ENCODE results near the gene GPS2. TPM values are rescaled to one million over a fixed set of nuclear protein-coding genes. Genes with fewer than 3 reads are reported as not detected.

GPS2 gene
- total RNA-seq, 1 donor, result 69.1 TPM

GRCh38 chr17:7355573-7355972 lies 40.4 kb upstream of the GPS2 start:
- no peak overlapping the region for H3K4me3 ChIP-seq (ENCODE audit: low read depth, low read length)
- DNase-seq (ENCODE audit: low read depth), result no peak
- no peak for TF ChIP-seq CTCF (IDR thresholded peaks at IDR 0.05; ENCODE audit: insufficient read depth, low read length)

- peak; percentile 37 for DNase-seq (ENCODE audit: low read depth)
- TF ChIP-seq CTCF (IDR thresholded peaks at IDR 0.05; ENCODE audit: insufficient read depth, low read length), result no peak
- peak within 1 kb of the TSS; percentile 88 for H3K4me3 ChIP-seq (ENCODE audit: low read depth, low read length)
These were observed 39.9 kb upstream of the GPS2 start, which contains the start of gene TMEM95 for GRCh38 chr17:7355053-7355452. TMEM95 (plus strand) TSS chr17:7355156; CDS start chr17:7355205, 49 bp downstream.

GRCh38 chr17:7354262-7354843 lies 39.2 kb upstream of the GPS2 start:
- DNase-seq (ENCODE audit: low read depth), result peak; percentile 36
- no peak for TF ChIP-seq CTCF (IDR thresholded peaks at IDR 0.05; ENCODE audit: insufficient read depth, low read length)
- H3K4me3 ChIP-seq (ENCODE audit: low read depth, low read length), result peak overlapping the region; percentile 88

GRCh38 chr17:7352910-7353635 lies 37.9 kb upstream of the GPS2 start:
- DNase-seq (ENCODE audit: low read depth), result no peak
- TF ChIP-seq CTCF (IDR thresholded peaks at IDR 0.05; ENCODE audit: insufficient read depth, low read length), result no peak
- peak overlapping the region; percentile 88 for H3K4me3 ChIP-seq (ENCODE audit: low read depth, low read length)

GRCh38 chr17:7352503-7352889 lies 37.3 kb upstream of the GPS2 start:
- TF ChIP-seq CTCF (IDR thresholded peaks at IDR 0.05; ENCODE audit: insufficient read depth, low read length), result peak; percentile 75
- H3K4me3 ChIP-seq (ENCODE audit: low read depth, low read length), result peak overlapping the region; percentile 88
- DNase-seq (ENCODE audit: low read depth), result no peak

- peak within 1 kb of the TSS; percentile 88 for H3K4me3 ChIP-seq (ENCODE audit: low read depth, low read length)
- peak; percentile 87 for DNase-seq (ENCODE audit: low read depth)
- no peak for TF ChIP-seq CTCF (IDR thresholded peaks at IDR 0.05; ENCODE audit: insufficient read depth, low read length)
These were observed 36.7 kb upstream of the GPS2 start, which contains the start of gene KCTD11 for GRCh38 chr17:7351665-7352502. KCTD11 (plus strand) TSS chr17:7352162.
